ENCODE results near the gene NEK1.

DNA sequence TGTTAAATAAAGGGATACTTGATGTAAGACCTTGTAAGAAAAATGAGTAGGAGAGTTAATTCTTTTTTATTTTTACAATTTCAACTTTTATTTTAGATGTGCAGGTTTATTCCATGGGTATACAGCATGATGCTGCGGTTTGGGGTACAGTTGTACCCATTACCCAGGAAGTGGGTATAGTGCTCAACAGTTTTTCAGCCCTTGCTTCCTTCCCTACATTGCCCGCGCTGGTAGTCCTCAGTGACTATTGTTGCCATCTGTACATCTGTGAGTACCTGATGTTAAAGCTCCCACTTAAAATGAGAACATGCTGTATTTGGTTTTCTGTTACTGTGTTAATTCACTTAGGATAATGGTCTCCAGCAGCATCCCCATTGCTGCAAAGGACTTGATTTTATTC, 17.7 kb upstream of the NEK1 start:
- TF ChIP-seq, protein P1, sequence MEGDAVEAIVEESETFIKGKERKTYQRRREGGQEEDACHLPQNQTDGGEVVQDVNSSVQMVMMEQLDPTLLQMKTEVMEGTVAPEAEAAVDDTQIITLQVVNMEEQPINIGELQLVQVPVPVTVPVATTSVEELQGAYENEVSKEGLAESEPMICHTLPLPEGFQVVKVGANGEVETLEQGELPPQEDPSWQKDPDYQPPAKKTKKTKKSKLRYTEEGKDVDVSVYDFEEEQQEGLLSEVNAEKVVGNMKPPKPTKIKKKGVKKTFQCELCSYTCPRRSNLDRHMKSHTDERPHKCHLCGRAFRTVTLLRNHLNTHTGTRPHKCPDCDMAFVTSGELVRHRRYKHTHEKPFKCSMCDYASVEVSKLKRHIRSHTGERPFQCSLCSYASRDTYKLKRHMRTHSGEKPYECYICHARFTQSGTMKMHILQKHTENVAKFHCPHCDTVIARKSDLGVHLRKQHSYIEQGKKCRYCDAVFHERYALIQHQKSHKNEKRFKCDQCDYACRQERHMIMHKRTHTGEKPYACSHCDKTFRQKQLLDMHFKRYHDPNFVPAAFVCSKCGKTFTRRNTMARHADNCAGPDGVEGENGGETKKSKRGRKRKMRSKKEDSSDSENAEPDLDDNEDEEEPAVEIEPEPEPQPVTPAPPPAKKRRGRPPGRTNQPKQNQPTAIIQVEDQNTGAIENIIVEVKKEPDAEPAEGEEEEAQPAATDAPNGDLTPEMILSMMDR (optimal IDR thresholded peaks at IDR 0.05 in 1 of 3, IDR thresholded peaks at IDR 0.05 in 1 of 3, conservative IDR thresholded peaks at IDR 0.05 in 1 of 3; ENCODE audit: extremely low read depth in 1 of 3, insufficient read depth in 2 of 3, low read length in 3 of 3) = no peak
- TF ChIP-seq EZH2 (IDR thresholded peaks at IDR 0.05; ENCODE audit: low read length) = no peak

All from keratinocyte (primary cell).